NCI-H2196 (cell line): ENCODE data around the gene PLEKHA6.
A peak's percentile ranks its signal among the peaks of the same experiment; 100 is the strongest.

ENCODE experiments used
- DNase-seq: peaks from one replicate; lab custom pipeline; 2025; ENCODE audit not compliant: unreplicated experiment; lab: John Stamatoyannopoulos, UW

Gene PLEKHA6

DNA sequence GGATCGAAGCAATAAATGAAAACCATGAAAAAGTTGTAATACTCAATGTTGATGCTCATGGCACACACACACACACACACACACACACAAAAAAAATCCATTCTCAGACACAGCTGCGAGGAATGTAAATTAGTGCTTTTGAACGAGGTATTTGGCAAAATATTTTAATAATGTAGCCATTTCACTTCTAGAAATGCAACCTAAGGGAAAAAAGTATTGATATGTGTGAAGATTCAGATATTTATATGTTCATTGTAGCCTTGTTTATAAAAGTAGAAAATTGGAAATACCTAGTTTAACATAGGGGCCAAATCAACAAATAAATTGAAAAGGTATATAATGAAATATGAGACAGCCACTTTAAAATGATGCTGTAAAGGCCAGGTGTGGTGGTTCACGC is 3.8 kb downstream of the PLEKHA6 start:
- DNase-seq = no peak

- DNase-seq = no peak
These were observed 5.2 kb downstream of the PLEKHA6 start for GRCh38 chr1:204354579-204354978.

- no peak for DNase-seq
These were observed 6.4 kb downstream of the PLEKHA6 start for GRCh38 chr1:204353213-204353910.

DNA sequence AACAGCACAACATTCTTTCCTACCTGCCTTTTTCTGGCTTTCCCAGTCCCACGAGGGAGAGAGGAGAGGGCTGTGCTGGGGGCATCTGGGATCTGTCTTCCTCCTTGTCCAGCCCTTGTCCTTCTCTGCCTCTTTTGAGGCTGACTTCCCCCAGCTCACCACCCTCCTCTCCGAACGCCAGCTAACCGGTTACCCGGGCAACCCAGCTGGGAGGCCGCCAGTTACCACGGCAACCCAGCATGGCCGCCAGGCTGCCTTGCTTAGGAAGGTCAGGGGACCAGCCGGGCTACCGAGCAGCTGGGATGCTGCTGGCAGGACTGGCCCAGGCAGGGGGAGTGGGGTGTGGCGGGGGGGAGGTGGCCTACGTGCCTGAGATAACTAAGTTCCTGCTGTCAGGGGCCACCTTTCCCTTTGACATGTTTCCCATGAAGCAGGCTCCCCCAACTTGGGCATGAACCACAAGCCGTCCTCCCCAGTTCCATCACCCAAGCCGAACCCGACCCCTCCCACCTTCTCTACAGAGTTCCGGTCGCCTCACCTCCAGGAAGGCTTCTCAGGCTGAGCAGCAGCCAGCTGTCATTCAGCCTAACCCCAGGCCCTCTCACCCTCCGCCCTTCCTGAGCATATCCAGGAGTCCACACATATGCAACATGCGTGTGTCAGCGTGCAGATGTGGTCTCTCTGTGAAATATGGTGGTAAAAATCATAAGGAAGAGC is 8.7 kb downstream of the PLEKHA6 start:
- peak; percentile 89 for DNase-seq

DNA sequence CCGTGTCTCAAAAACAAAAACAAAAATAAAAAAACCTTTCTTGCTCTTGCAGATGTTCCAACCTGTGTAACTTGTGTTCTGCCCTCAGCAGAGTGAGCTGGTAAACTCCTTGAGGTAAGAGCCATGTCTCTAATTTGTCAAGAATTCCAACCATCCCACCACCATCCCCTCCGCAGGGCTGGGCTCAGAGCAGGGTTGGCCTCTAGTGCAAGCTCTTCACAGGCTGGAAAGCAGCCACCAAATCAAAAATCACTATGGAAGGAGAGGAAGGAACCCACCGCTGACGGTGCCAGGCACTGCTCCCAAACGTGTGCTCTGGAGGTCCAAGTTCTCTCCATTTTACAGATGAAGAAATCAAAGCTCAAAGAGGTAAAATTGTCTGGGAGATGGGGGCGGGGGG is 9.4 kb downstream of the PLEKHA6 start:
- no peak for DNase-seq

GRCh38 chr1:204349602-204350001 is 10.1 kb downstream of the PLEKHA6 start:
- DNase-seq = no peak

DNA sequence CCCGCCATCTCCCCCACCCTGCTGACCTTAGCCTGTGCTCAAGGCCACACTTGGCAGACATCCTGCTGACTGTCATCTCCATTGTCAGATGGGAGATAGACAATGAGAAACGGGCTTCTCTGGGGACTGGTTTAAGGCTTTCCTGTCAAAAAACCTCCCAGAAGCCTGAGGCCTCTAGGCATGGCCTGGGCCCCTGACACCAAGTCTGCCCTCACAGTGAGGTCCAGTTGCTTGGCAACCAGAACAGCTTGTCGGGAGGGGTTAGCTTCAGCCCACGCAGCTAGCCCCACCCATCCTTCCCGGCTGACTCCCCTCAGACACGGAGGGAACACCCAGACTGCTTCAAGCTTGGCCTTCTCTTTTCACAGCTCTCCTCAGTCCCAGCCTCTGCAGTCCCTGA is 11.0 kb downstream of the PLEKHA6 start:
- DNase-seq = no peak

DNA sequence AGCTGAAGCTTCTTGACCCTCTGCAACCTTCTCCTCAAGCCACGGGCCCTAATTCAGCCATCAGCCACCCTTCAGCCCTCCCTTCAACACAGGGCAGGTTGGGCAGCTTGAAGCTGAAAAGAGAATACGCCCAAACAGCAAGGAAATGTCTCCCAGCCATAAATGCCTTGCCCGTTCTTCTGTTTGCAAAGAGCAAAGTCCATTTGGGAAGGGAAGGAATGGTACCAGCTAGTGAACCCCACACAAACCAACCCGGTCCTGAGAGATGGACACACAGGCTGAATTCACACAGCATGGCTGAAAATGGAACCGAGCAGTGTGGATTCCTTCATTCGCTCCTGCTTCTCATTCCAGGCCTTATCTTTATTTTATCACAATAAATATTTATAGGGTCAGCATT is 11.5 kb downstream of the PLEKHA6 start:
- no peak for DNase-seq

DNA sequence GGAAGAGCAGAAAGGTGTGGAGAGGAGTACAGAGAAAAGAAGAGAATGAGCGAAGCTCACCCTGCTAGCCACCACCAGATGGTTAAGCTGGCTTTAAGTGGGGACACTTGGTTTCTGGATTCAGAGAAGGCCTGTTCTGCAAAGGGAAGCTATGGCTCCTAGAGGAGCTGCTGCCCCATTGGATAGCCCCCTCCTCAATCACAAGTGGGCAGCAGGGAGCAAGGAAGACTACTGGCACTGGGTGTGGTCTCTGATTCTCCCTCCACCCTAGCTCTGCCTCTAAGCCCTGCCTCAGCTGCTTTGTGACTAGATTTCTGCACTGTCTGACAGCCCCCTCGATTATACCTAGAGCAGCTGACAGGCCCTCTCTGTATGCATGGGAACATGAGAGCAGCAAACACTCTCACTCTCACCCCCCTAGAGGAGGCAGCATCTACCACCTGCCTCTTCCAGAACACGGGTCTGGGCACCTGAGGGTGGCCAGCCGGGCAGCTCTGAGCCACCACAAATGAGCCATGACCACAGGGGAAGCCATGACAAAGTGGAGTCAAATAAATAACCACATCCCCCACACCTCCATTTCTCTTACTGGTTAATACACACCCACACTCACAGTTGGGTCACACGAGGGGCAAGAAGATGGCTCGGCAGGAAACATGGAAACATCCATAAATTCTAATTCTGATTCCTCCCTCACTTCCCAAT is 13.6 kb downstream of the PLEKHA6 start:
- DNase-seq = no peak

GRCh38 chr1:204345438-204345841 is 14.3 kb downstream of the PLEKHA6 start:
- no peak for DNase-seq

DNA sequence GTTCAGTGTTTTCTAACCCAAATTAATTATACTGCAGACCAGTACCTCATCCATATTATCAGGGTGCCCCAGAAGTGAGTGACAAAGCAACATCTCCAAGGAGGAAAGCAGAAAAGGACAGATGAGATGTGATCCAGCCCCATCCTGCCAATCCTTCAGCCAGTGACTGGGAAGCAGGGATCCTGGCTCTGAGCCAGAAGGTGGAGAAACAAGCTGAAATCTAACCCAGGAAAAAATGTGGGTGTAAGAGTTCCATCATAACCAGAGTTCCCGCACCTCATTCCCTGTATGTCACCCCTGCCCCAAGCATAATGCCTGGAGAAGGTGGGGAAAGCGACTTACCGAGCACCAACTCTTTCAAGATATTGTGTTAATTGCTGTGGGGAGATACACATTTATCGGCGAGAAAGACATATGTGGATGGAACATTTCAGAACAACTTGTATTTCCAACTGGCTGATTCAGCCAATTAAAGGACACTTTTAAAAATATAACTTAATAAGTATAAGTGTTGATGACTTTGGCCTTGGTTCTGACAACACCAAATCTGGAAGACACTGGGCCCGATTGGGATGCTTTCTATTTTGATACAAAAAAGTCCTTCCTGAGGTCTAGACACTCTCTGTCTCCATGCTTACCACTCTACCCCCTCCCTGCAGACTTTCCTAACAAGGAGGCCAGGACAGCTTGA is 14.9 kb downstream of the PLEKHA6 start:
- DNase-seq = no peak

GRCh38 chr1:204343802-204344201 is 15.9 kb downstream of the PLEKHA6 start:
- no peak for DNase-seq

- no peak for DNase-seq
These were observed 16.5 kb downstream of the PLEKHA6 start for GRCh38 chr1:204343247-204343646.

DNA sequence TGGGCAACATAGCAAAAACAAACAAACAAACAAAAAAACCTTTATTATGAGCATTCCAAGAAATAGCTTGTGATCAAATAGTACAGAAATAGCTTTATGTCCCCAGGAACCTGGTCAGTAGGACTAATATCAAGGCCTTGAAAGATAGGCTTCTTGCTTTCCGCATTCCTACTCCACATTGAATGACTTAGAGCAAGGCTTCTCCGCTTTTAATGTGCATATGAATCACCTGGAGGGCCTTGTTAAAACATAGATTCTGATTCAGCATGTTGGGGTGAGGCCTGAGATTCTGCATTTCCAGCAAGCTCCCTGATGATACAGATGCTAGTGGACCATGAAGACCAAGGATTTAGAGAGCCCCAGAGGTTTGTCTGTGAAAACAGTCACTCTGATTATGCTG is 17.4 kb downstream of the PLEKHA6 start:
- DNase-seq = no peak

DNA sequence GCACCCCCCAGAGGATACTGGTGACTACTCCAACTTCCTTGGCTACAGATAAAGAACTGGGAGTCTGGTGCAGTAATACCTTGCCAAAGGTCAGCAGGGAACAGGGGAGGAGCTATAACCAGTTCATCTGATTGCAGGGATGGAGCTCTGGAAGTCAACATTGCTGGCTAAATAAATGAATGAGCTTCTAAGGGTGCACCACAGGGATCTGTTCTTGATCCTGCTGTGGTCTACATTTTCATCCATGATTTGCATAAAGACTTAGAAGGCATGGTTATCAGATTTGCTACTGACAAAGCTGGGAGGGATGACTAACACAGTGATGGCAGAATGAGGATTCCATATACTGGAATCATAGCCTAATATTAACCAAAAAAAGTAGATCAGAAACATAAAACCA is 18.3 kb downstream of the PLEKHA6 start:
- DNase-seq = no peak

GRCh38 chr1:204340081-204340889 is 19.4 kb downstream of the PLEKHA6 start:
- no peak for DNase-seq

- DNase-seq = no peak
These were observed 20.2 kb downstream of the PLEKHA6 start for GRCh38 chr1:204339541-204339940.

GRCh38 chr1:204338997-204339396 is 20.7 kb downstream of the PLEKHA6 start:
- DNase-seq = no peak

DNA sequence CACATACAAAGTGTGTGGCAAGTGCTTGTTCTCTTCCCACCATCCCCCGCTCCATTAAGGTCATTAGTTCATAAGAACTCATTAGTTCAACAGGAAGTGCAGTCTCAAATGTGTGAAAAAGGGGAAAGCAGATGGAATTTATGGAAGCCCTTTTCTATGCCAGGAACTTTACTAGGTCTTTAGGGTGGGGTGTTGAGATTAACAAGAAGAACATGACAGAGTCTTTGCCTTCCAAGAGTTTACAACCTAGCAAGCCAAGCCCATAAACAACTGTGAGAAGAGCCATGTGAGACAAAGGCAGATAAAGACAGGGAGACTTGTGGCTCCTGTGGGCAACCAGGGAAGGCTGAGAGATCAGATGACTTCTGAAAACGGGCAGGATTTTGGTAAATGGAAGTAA is 21.4 kb downstream of the PLEKHA6 start:
- DNase-seq = no peak

GRCh38 chr1:204337583-204337982 is 22.1 kb downstream of the PLEKHA6 start:
- DNase-seq = no peak

GRCh38 chr1:204337036-204337429 is 22.7 kb downstream of the PLEKHA6 start:
- DNase-seq = no peak
